Pancreas (tissue), 10 donors: ENCODE results near the gene HSPB3. TPM values are rescaled to one million over a fixed set of nuclear protein-coding genes. Genes with fewer than 3 reads are reported as not detected.

ENCODE experiments used
- ATAC-seq, 4 donors: fragments of 200-7000 bp; cut with Tn5 transposase; one replicate each; pipeline versions ENCODE4 v1.8.0 to v1.9.1; 2020; ENCODE audit warnings: mild to moderate bottlenecking in 4 of 4, moderate library complexity in 4 of 4
- DNase-seq, 6 donors: peaks; one replicate each; pipeline ENCODE4 v3.0.0-alpha.2; 2020
- FAIRE-seq: peaks from 2 replicates; lab custom pipeline; 2012; peaks lifted over from hg19 to GRCh38; lab: Jason Lieb, UNC
- H3K27ac ChIP-seq, 4 donors: fragments of 200-600 bp; sonication (generic); 1 replicate in 3 of 4; 2 replicates in 1 of 4; pipeline versions ENCODE4 v1.5.0 to v1.8.0; 2020
- H3K27me3 ChIP-seq, 4 donors: fragments of 200-600 bp; one replicate each; pipeline ENCODE4 v1.8.0; 2021
- H3K36me3 ChIP-seq, 3 donors: fragments of 200-600 bp; sonication (generic) in 1 of 3; one replicate each; pipeline versions ENCODE4 v1.5.0 to v1.8.0; 2020 to 2021
- H3K4me1 ChIP-seq, 3 donors: fragments of 200-600 bp; one replicate each; pipeline ENCODE4 v1.8.0; 2021
- H3K4me3 ChIP-seq, 4 donors: fragments of 200-600 bp; sonication (generic) in 2 of 4; one replicate each; pipeline versions ENCODE4 v1.5.0 to v1.8.0; 2020 to 2021
- H3K9me3 ChIP-seq, 4 donors: fragments of 200-600 bp; one replicate each; pipeline ENCODE4 v1.8.0; 2021
- WGBS, 2 donors: extraction: QIAGEN DNeasy Blood & Tissue Kit; methylation state at CpG; one replicate each; pipeline ENCODE4 v1.1.7; 2013; 5-methylcytosine and 5-hydroxymethylcytosine counted together
- intact Hi-C, 3 donors: fragments of 100-400 bp; cut with DNase I; formaldehyde crosslinking; loops; one replicate each; pipeline versions ENCODE4 v1.11.1 to v1.14.2; 2022
- polyA plus RNA-seq, 2 donors: library from polyadenylated mRNA; stranded (reverse); fragments of 200-250 nt; gene quantifications; one replicate each; pipeline ENCODE4 v1.2.3, GENCODE V29; 2013
- total RNA-seq, 6 donors: library from RNA; stranded (reverse); fragmentation: NEBNext Ultra II Directional in 4 of 6; extraction: Animal tissue kit (Norgen Biotek cat#: 25700) in 4 of 6; gene quantifications; one replicate each; pipeline versions ENCODE4 v1.2.1 to v1.2.4, GENCODE V29; 2021 to 2023
- TF ChIP-seq, protein P1 (sequence below), 4 donors: fragments of 200-600 bp; sonication (generic) in 3 of 4; IDR thresholded peaks; one replicate each; pipeline versions ENCODE4 v1.5.0 to v1.8.0; 2021; ENCODE audit warnings: antibody characterized with exemption in 4 of 4
- donor health status: healthy with polysubstance abuse.
- donor health status: DM: no; HTN: no; CAD: no; lungs with moderate emphysema.
- donor health status: DM: no; HTN: no; CAD: no.
- donor health status: control.
- donor health status: control.
- donor health status: Bipolar disorder and iron deficiency.
- donor health status: DM: yes; HTN: yes; CAD: no.
- donor health status: DM: no; HTN: no; CAD: no.
- donor health status: DM: no; HTN: no; CAD: no.
- donor health status: DM: yes; HTN: yes; CAD: no.

The HSPB3 gene
- total and polyA plus RNA-seq, 8 donors: 0.35 to 0.76 TPM; not detected in 6

DNA sequence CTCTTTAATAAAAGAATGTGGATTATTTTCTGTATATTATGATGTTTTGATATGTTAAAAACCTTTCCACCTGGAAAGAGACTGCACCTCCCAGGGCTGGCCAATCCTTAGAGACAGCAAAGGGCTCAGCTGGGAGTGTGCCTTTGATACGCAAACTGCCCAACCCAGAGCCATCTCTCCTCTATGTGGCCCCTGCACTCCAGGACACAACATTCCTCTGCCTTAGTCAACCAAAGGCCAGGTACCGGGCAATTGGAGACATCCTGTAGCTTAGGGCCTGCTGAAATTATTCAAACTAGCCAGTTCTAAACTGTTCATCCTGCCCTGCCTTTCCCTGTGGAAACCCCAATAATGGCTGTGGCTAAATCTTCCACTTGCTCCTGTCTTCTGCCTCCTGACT lies 5.0 kb upstream of the HSPB3 start:
- TF ChIP-seq, protein P1, sequence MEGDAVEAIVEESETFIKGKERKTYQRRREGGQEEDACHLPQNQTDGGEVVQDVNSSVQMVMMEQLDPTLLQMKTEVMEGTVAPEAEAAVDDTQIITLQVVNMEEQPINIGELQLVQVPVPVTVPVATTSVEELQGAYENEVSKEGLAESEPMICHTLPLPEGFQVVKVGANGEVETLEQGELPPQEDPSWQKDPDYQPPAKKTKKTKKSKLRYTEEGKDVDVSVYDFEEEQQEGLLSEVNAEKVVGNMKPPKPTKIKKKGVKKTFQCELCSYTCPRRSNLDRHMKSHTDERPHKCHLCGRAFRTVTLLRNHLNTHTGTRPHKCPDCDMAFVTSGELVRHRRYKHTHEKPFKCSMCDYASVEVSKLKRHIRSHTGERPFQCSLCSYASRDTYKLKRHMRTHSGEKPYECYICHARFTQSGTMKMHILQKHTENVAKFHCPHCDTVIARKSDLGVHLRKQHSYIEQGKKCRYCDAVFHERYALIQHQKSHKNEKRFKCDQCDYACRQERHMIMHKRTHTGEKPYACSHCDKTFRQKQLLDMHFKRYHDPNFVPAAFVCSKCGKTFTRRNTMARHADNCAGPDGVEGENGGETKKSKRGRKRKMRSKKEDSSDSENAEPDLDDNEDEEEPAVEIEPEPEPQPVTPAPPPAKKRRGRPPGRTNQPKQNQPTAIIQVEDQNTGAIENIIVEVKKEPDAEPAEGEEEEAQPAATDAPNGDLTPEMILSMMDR (IDR thresholded peaks at IDR 0.05): no peak
- ATAC-seq: no peak
- 95 to 98% methylated on average over 2 of the region's 2 CpGs for WGBS, 2 donors
- Histone ChIP-seq H3K36me3 (no peaks in the 10 kb centered on the region), H3K4me1 (no peaks in the 10 kb centered on the region), H3K9me3 (no peaks in the 10 kb centered on the region), H3K27me3 (no peaks in the 10 kb centered on the region), H3K4me3 (no peak overlapping the region), H3K27ac (no peak overlapping the region)
- FAIRE-seq: no peak
- DNase-seq: no peak
- intact Hi-C loops: no loop called here

DNA sequence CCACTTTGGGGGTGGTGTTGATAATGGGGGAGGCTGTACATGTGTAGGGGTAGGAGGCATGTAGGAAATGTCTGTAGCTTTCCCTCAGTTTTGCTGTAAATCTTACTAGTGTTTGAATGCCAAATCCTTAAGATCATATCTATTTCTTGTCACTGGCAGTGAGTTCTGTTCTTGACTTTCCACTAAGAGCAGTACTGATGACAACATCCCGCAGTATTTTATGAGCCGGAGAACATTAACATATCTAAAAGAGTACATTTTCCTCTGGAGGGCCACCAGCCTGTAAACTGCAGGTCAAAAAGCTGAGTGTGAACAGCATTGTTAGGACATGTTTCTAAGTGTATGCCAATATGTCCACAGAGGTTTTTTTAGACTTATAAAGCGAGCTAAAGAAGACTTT lies 2.5 kb upstream of the HSPB3 start:
- 69 to 72% methylated on average over 3 of the region's 3 CpGs for WGBS, 2 donors

DNA sequence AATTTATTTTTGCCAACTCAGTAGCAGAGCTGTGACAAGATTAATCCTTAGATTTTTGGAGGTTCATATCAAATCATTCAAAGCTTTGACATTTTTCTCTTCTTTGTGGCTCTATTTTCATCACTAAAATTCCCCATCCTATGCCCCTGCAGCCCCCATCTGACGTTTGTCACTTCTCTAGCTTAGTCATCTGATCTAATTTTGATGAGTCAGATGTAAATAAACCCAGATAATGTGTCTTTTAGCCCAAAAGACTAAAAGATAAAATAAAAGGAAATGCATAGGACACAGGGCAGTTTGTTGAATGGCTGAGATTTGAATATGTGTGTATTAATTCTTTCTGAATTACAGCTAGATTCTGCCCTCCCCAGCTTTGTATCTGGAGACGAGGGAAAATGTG lies 897 bp upstream of the HSPB3 start:
- ATAC-seq (no peak), FAIRE-seq (no peak), DNase-seq (no peak)
- Histone ChIP-seq H3K27me3 (no peaks in the 10 kb centered on the region), H3K4me1 (peaks cover 5 to 19% (median 5%) of the 10 kb centered on the region in 3 donors), H3K27ac (no peak overlapping the region), H3K9me3 (no peaks in the 10 kb centered on the region), H3K36me3 (no peaks in the 10 kb centered on the region), H3K4me3 (no peak overlapping the region)
- TF ChIP-seq, protein P1 (IDR thresholded peaks at IDR 0.05): no peak
- intact Hi-C loops: no loop called here
- WGBS, 2 donors: 50 to 67% methylated on average over 2 of the region's 2 CpGs

More for the DNA sequence above, 2.5 kb upstream of the HSPB3 start:
- no peak overlapping the region for H3K4me3 ChIP-seq
- ATAC-seq (no peak), DNase-seq (no peak), FAIRE-seq (no peak)
- no peak overlapping the region for H3K27ac ChIP-seq
- no peaks in the 10 kb centered on the region for H3K27me3 ChIP-seq
- no peaks in the 10 kb centered on the region for H3K9me3 ChIP-seq
- no peaks in the 10 kb centered on the region for H3K36me3 ChIP-seq
- TF ChIP-seq, protein P1 (IDR thresholded peaks at IDR 0.05): no peak
- intact Hi-C loops: no loop called here
- peaks cover 5 to 15% (median 5%) of the 10 kb centered on the region in 3 donors for H3K4me1 ChIP-seq

DNA sequence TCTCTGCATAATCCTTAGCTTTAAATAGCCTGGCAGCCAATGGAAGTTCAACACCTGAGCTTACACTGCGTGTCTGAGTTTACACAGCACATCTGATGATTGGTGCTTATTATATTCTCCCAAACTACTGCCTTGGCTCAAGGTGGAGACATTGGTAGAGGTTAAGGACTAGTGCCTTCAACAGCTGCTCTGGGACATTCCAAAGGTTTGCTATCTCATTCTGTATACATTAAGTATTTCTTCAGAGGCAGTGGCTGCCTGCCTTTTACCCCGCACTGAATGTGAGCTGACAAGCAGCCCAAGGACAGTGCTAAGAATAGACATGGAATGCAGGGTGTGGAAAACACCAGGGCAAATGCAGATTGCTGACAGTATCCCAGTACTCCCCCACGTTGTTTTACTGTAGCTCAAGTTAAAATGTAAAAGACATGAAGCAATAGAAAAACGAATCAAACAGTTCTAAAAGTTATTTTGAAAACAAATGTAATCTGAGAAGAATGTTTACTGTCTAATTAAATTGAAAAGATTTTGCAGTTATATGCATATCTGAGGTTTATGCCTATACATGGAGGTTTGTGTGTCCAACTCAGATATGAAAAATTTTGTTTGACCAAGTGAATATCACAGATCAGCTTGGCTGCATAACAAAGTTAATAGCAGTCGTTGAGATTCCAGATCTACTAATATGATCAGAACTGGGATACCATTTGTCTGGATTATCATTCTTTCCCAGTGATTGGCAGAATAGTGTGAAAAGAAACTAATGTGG lies 1.8 kb downstream of the HSPB3 start:
- peaks cover 5 to 19% (median 5%) of the 10 kb centered on the region in 3 donors for H3K4me1 ChIP-seq
- H3K27ac ChIP-seq: peak overlapping the region in 2 of 4 donors; percentile 7 to 60
- peak; percentile 86 to 98 (median 91) for ATAC-seq
- TF ChIP-seq, protein P1 (IDR thresholded peaks at IDR 0.05): no peak
- no peak overlapping the region for H3K4me3 ChIP-seq
- peak in 3 of 6 donors; percentile 11 to 58 (median 17) for DNase-seq
- no peaks in the 10 kb centered on the region for H3K9me3 ChIP-seq
- WGBS, 2 donors: 4 to 8% methylated on average over 5 of the region's 5 CpGs
- intact Hi-C loops: no loop called here
- FAIRE-seq: no peak
- no peaks in the 10 kb centered on the region for H3K36me3 ChIP-seq
- no peaks in the 10 kb centered on the region for H3K27me3 ChIP-seq

DNA sequence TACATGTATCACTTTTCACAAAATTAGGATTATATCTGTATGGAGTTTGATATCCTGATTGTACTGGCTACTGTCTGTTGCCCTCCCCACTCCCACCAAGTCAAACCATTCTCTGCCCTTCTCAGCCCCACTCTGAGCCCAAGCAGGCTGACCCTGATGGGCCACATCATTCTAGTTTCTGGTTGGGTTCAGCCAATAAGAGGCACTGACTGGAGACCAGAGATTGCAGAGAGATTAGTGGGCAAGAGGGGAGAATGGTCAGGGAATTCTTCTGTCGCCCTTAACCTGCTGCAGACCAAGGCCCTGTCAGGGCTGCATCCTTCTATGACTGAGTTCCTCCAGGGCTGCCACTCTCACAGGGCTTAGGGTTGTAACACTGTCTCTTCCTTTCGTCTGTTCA lies 2.7 kb downstream of the HSPB3 start:
- Histone ChIP-seq H3K4me3 (no peak overlapping the region), H3K27ac (peak overlapping the region in 2 of 4 donors; percentile 7 to 60), H3K36me3 (no peaks in the 10 kb centered on the region), H3K9me3 (no peaks in the 10 kb centered on the region), H3K4me1 (peaks cover 5 to 19% (median 5%) of the 10 kb centered on the region in 3 donors), H3K27me3 (no peaks in the 10 kb centered on the region)
- TF ChIP-seq, protein P1 (IDR thresholded peaks at IDR 0.05): no peak
- ATAC-seq (no peak), FAIRE-seq (no peak), DNase-seq (no peak)
- intact Hi-C loops: no loop called here
- 96 to 97% methylated on average over 2 of the region's 2 CpGs for WGBS, 2 donors
